B cell (primary cell): ENCODE measurements around the gene ALX3.

ENCODE experiments used
- EZH2 ChIP-seq: IDR thresholded peaks from 2 replicates; pipeline ENCODE4 v1.6.1; 2012; ENCODE audit warnings: borderline replicate concordance, low read depth, mild to moderate bottlenecking, moderate library complexity, low read length; ENCODE audit not compliant: insufficient read depth, poor library complexity, severe bottlenecking
- TF ChIP-seq, protein P1 (sequence below): fragments of 200-600 bp; IDR thresholded peaks from one replicate; pipeline ENCODE4 v1.8.0; 2022; ENCODE audit warnings: antibody characterized with exemption, mild to moderate bottlenecking

- TF ChIP-seq, protein P1, sequence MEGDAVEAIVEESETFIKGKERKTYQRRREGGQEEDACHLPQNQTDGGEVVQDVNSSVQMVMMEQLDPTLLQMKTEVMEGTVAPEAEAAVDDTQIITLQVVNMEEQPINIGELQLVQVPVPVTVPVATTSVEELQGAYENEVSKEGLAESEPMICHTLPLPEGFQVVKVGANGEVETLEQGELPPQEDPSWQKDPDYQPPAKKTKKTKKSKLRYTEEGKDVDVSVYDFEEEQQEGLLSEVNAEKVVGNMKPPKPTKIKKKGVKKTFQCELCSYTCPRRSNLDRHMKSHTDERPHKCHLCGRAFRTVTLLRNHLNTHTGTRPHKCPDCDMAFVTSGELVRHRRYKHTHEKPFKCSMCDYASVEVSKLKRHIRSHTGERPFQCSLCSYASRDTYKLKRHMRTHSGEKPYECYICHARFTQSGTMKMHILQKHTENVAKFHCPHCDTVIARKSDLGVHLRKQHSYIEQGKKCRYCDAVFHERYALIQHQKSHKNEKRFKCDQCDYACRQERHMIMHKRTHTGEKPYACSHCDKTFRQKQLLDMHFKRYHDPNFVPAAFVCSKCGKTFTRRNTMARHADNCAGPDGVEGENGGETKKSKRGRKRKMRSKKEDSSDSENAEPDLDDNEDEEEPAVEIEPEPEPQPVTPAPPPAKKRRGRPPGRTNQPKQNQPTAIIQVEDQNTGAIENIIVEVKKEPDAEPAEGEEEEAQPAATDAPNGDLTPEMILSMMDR, result no peak
- TF ChIP-seq EZH2, result no peak
Measured at GRCh38 chr1:110035236-110035752, 35.2 kb downstream of the ALX3 start.
